Right hindlimb (tissue), 1 donor: ENCODE measurements around the gene ASF1B.
A peak's percentile ranks its signal among the peaks of the same experiment; 100 is the strongest.

Experiments used
- DNase-seq: peaks from one replicate; pipeline ENCODE4 v3.0.0-alpha.2; 2018

ASF1B gene

DNA sequence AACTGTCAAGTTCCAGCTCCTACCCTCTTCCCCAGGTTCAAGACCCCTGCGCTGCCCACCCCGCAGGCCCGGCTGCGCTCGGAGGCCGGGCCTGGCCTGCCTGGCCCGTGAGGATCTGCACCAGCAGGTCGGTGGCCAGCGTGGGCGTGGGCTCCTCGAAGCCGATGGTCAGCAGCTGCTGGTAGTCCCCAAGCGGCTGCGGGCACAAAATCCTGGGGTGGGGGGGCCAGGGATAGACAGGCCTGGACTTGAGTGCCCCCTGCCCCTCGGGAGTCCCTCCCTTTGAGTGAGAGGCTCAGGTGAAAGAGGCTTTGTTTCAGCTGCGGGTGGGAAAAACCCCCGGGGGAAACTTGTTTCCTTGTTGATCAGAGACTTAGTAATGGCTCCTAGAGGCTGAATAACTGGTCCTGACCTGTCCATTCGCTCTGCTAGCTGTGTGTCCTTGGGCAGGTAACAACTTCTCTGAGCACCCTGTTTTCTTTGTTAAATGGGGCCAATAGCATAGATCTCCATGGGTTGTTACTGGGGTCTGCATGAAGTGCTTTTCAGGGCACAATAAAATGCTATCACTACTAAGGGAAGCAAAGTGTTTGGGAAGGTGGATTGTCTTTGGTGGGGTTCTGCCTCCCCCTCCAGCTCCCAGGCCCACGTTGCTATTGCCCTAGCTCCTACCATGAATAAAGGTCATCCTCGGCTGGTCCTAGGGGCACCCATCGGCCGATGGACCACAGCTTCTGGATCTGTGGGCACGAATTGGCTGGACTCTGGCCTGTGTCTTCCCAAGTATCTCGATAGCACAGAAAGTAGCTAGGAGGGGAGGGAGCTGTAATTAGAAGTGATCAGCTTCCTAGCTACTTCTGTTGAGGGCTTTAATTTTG, 54.4 kb downstream of the ASF1B start:
- DNase-seq: no peak

- peak; percentile 99 for DNase-seq
Observed at GRCh38 chr19:14080887-14081796, 55.2 kb downstream of the ASF1B start.

- DNase-seq: no peak
Observed at GRCh38 chr19:14078411-14078810, 58.0 kb downstream of the ASF1B start.

GRCh38 chr19:14073925-14074838, 62.2 kb downstream of the ASF1B start:
- peak; percentile 60 for DNase-seq

GRCh38 chr19:14073261-14073924, 63.0 kb downstream of the ASF1B start:
- peak; percentile 83 for DNase-seq

- DNase-seq: no peak
Observed at GRCh38 chr19:14072535-14073260, 63.7 kb downstream of the ASF1B start, which contains the start of gene MISP3. MISP3 (plus strand) TSS chr19:14072786; CDS start chr19:14073310, 524 bp downstream.

- no peak for DNase-seq
Observed at GRCh38 chr19:14070268-14071050, 65.9 kb downstream of the ASF1B start.
